LNCaP clone FGC (cell line): ENCODE data around the gene DIS3L.
"Not testable (repeated sequence)": the region's sequence is repeated elsewhere in the genome, so short reads cannot be mapped to it uniquely, and the experiment has no call there.

Experiments used
- DNase-seq: peaks from one replicate; pipeline ENCODE4 v3.0.0-alpha.2; 2011; ENCODE audit warnings: low read depth
- H3K4me3 ChIP-seq: 2 replicates; pipeline ENCODE4 v1.5.1; 2011; ENCODE audit warnings: mild to moderate bottlenecking, low read depth, low read length, control low read depth
- TF ChIP-seq, protein P1 (sequence below): IDR thresholded peaks from 2 replicates; pipeline ENCODE4 v1.5.1; 2012; ENCODE audit warnings: mild to moderate bottlenecking; ENCODE audit not compliant: control insufficient read depth, insufficient read depth; ENCODE audit errors: extremely low read depth

Gene DIS3L

DNA sequence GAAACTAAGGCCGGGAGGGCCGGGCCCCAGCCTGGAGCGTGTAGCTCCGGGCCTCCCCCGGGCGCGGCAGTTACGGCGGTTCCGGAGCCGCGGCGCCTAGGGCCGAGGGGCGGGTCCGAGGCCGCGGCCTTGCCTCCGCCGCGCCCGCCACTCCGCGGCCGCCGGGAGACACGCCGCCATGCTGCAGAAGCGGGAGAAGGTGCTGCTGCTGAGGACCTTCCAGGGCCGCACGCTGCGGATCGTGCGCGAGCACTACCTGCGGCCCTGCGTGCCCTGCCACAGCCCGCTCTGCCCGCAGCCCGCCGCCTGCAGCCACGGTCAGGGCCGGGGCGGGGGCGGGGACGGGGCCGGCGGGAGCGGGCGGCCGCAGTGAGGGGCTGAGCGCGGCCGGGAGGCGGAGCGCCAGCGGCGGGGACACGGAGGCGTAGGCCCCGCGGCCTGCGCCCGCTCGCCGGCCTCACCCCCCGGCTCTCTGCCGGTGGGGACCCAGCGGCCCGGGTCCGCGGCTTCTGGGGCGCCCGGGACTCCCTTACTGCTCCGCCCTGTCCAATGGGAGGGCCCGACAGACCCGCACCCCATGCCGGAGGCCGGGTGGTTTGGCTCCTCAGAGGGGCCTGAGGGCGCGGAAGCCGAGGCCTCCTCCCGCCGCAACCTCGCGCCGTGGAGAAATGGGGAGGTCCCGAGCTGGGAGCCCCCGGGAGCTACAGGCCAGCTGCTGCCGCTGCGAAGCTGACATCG is at the start of gene DIS3L:
Gene DIS3L (plus strand): TSS at position 150 of the 738 bp plus-strand sequence. CDS start 29 bp downstream, at position 179.
- peak within 1 kb of the TSS; percentile 53 for H3K4me3 ChIP-seq
- DNase-seq: no peak
- TF ChIP-seq, protein P1, sequence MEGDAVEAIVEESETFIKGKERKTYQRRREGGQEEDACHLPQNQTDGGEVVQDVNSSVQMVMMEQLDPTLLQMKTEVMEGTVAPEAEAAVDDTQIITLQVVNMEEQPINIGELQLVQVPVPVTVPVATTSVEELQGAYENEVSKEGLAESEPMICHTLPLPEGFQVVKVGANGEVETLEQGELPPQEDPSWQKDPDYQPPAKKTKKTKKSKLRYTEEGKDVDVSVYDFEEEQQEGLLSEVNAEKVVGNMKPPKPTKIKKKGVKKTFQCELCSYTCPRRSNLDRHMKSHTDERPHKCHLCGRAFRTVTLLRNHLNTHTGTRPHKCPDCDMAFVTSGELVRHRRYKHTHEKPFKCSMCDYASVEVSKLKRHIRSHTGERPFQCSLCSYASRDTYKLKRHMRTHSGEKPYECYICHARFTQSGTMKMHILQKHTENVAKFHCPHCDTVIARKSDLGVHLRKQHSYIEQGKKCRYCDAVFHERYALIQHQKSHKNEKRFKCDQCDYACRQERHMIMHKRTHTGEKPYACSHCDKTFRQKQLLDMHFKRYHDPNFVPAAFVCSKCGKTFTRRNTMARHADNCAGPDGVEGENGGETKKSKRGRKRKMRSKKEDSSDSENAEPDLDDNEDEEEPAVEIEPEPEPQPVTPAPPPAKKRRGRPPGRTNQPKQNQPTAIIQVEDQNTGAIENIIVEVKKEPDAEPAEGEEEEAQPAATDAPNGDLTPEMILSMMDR: no peak

DNA sequence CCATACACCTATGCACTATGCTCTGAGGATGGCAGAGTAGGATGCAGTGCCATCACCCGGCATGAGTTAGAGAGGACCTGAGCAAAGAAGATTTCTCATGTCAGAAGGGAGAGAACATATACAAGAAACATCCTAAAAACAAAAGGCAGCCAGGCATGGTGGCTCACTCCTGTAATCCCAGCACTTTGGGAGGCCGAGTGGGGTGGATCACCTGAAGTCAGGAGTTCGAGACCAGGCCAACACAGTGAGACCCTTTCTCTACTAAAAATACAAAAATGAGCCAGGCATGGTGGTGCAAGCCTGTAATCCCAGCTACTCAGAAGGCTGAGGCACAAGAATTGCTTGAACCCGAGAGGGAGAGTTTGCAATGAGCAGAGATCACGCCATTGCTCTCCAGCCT is 47.5 kb upstream of the DIS3L start:
- H3K4me3 ChIP-seq, DNase-seq: not testable (repeated sequence)

DNA sequence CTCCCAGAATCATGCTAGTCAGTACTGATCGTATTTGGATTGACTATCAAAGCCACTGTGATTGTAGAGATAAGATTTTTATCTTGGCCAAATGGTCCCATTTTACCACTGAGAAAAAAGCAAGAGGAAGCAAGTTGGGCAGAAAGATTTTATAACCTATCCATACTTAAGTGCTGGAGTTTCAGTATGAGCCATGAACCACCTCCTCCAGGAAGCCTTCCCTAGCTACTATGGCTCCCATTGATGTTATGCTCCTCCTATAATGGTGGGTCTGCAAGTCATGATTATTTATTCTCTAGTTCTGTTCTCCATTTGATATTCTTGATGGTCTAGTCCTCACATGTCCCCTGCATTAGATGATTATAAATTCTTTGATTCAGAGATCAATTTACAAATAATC is 46.4 kb upstream of the DIS3L start:
- TF ChIP-seq, protein P1: no peak
- no peak for DNase-seq
- H3K4me3 ChIP-seq: no peak overlapping the region

DNA sequence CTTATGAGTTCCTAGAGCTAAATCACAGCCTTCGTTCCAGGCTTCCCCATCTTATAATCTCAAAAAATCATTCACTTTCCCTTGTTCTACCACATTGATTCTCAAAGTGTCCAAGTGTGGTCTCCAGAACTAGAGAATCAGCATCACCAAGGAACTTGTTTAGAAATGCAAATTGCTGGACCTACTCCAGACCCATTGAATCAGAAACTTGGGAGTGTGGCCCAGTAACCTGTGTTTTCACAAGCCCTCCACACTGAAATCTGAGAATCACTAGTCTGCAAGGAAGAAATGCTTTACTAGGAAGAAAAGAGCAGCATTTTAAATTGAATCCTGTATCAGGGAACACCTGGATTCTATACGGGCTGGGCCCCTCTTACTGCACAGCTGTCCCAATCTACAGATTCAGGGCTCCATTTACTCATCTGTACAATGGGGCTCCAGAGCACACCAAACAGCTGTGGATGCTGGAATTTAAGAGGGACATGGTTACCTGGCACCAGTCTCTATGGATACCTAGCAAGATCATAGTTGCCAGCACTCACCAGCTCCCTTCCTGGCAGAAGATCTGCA is 43.7 kb upstream of the DIS3L start:
- TF ChIP-seq, protein P1: no peak
- no peak for DNase-seq

DNA sequence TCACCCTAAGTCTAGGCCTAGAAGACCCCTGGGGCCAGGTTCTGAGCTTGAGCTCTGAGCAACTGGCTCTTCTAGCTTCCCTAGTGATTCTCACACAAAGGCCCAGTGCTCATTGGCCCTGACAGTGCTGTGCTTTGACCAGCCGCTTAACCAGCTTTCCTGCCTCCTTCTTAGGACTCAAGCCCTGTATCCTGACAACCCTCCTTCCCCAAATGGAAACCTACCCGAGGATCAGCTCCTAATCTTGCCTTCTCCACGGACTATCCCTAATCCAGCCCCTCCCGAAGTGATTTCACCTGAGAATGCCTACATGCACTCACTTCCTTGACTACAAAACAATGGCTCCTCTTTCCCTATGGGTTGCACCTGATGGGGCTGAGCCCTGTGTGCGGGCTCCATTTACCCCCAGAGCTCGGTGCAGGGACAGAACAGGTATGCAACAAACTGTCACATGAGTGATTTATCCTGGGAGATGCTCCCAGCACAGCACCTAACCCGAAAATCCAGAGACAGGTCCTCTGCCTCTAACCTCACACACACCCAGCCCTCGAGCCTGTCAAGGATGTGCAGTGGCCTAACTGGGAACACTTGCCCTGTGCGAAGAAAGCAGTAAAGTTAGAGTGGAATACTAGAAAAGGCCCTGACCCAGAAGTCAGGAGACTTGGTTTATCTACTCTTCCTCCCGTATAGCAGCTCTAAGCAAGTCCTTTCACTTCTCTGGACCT is 42.1 kb upstream of the DIS3L start:
- no peak overlapping the region for H3K4me3 ChIP-seq
- TF ChIP-seq, protein P1: no peak
- DNase-seq: no peak

More for the DNA sequence above, 43.7 kb upstream of the DIS3L start:
- H3K4me3 ChIP-seq: no peak overlapping the region

DNA sequence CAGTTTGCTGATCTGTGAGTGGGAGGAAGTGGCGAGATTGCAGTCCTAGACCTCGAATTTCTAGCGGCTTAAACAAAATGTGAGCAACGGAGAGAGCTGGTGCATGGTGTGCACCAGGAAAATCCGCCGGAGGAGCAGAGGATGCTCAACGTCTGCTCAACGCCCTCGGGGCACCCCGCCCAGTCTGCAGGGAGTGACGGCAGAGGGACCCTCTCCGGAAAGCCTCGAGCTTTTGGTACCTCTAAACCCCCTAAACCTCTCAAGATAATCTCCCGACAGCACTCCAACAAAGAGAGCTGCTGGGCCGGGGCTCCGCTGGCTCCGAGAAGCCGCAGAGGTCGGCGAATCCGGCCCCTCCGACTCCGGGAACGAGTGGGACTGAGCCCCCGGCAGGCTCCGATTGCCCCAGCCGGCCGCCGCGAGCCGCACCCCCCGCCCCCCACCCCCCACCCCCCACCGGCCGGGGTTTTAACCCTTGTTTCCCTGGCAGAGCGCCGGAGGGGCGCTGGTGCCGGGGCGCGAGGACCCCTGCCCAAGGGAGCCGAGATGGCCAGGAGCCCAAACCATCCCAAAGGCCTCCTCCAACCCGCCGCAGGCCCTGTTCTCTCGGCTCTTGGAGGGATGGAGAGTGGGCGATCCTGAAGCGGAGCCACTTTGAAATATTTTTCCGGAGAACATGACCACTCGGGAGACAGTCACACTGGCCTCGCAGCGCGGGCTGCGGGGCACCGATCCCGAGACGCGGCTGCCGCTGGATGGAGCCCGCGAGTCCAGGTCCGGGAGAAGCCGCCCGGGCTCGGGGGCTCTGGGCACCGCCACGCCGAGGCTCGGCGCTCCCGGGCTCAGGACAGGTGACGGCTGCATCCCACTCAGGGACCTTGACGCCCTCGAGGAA is 41.3 kb upstream of the DIS3L start:
- peak overlapping the region; percentile 44 for H3K4me3 ChIP-seq
- no peak for DNase-seq

More for the DNA sequence above, 41.3 kb upstream of the DIS3L start:
- TF ChIP-seq, protein P1: peak; percentile 84
